H1 (cell line): ENCODE data around the gene MSTO1. TPM values are rescaled to one million over a fixed set of nuclear protein-coding genes. Genes with fewer than 3 reads are reported as not detected.

Source experiments
- CTCF ChIA-PET: fragments of 300-600 bp; sonication (Branson Sonifier 250); formaldehyde crosslinking; loops from one replicate; lab custom pipeline; 2021; ENCODE audit not compliant: partially characterized antibody; lab: Charles Lee
- POLR2A ChIA-PET: fragments of 300-600 bp; sonication (Branson Sonifier 250); formaldehyde crosslinking; loops from one replicate; lab custom pipeline; 2021; ENCODE audit warnings: inconsistent platforms; ENCODE audit not compliant: partially characterized antibody; lab: Charles Lee
- DNase-seq, 2 experiments: peaks; one replicate each; pipeline versions ENCODE4 v3.0.0 to v3.0.0-alpha.2; 2010 to 2022; ENCODE audit warnings: low spot score in 2 of 2, low read depth in 1 of 2, mixed read lengths in 1 of 2
- FAIRE-seq: peaks from 2 replicates; lab custom pipeline; 2011; peaks lifted over from hg19 to GRCh38; lab: Jason Lieb, UNC
- H2AFZ ChIP-seq: 2 replicates; pipeline ENCODE4 v1.8.1; 2012; ENCODE audit warnings: low read length, inconsistent platforms
- H2AK5ac ChIP-seq: 2 replicates; pipeline ENCODE4 v1.6.1; 2013; ENCODE audit warnings: low read depth, low read length
- H2BK120ac ChIP-seq: replicated peaks from 2 replicates; pipeline ENCODE3; 2013; ENCODE audit warnings: low read depth, low read length, inconsistent platforms
- H2BK12ac ChIP-seq: 2 replicates; pipeline ENCODE4 v1.6.1; 2013; ENCODE audit warnings: low read depth, low read length
- H2BK15ac ChIP-seq: 2 replicates; pipeline ENCODE4 v1.6.1; 2013; ENCODE audit warnings: low read length
- H2BK20ac ChIP-seq: 2 replicates; pipeline ENCODE4 v1.6.1; 2013; ENCODE audit warnings: low read length
- H2BK5ac ChIP-seq: 2 replicates; pipeline ENCODE4 v1.6.1; 2013; ENCODE audit warnings: low read depth, low read length
- H3K14ac ChIP-seq: 2 replicates; pipeline ENCODE4 v1.6.1; 2013; ENCODE audit warnings: inconsistent platforms; ENCODE audit not compliant: insufficient read length
- H3K18ac ChIP-seq: 2 replicates; pipeline ENCODE4 v1.6.1; 2013; ENCODE audit warnings: low read length; ENCODE audit errors: extremely low read depth
- H3K23ac ChIP-seq: 2 replicates; pipeline ENCODE4 v1.6.1; 2013; ENCODE audit warnings: inconsistent platforms; ENCODE audit not compliant: insufficient read length
- H3K23me2 ChIP-seq: 2 replicates; pipeline ENCODE4 v1.6.1; 2013; ENCODE audit warnings: low read depth, low read length
- H3K27ac ChIP-seq: 2 replicates; pipeline ENCODE4 v1.6.1; 2011; ENCODE audit warnings: low read depth, low read length, inconsistent platforms
- H3K27me3 ChIP-seq, 4 experiments: replicated peaks in 1 of 4; 1 replicate in 1 of 4; 2 replicates in 3 of 4; pipeline versions ENCODE4 v1.6.1 to v1.8.1; 2011 to 2013; ENCODE audit warnings: low read length in 3 of 4, mild to moderate bottlenecking in 3 of 4, inconsistent platforms in 2 of 4, mixed read lengths in 2 of 4, moderate library complexity in 1 of 4; ENCODE audit not compliant: control insufficient read depth in 3 of 4, insufficient read depth in 3 of 4; ENCODE audit errors: extremely low read depth in 1 of 4
- H3K36me3 ChIP-seq, 4 experiments: 2 replicates each; pipeline versions ENCODE4 v1.6.1 to v1.8.1; 2011 to 2013; ENCODE audit warnings: mild to moderate bottlenecking in 4 of 4, low read length in 3 of 4, moderate library complexity in 2 of 4, control low read depth in 1 of 4, inconsistent platforms in 1 of 4; ENCODE audit not compliant: insufficient read depth in 4 of 4, control insufficient read depth in 2 of 4
- H3K4ac ChIP-seq: replicated peaks from 2 replicates; pipeline ENCODE3; 2013; ENCODE audit warnings: low read length, low read depth, mixed read lengths, inconsistent platforms; ENCODE audit not compliant: insufficient read length
- H3K4me1 ChIP-seq, 4 experiments: replicated peaks in 1 of 4; 1 replicate in 1 of 4; 2 replicates in 3 of 4; pipeline versions ENCODE4 v1.6.1 to v1.8.1; 2011 to 2013; ENCODE audit warnings: low read length in 3 of 4, inconsistent platforms in 2 of 4, mixed read lengths in 1 of 4; ENCODE audit not compliant: insufficient read depth in 4 of 4, control insufficient read depth in 3 of 4
- H3K4me2 ChIP-seq, 2 experiments: 2 replicates each; pipeline versions ENCODE4 v1.6.1 to v1.8.1; 2011 to 2013; ENCODE audit warnings: low read depth in 2 of 2, low read length in 2 of 2, control low read depth in 1 of 2, inconsistent platforms in 1 of 2, mild to moderate bottlenecking in 1 of 2; ENCODE audit not compliant: insufficient read depth in 1 of 2
- H3K4me3 ChIP-seq, 4 experiments: fragments of 200-600, 300-600 bp in 1 of 4; sonication (generic), shearing (Covaris generic), sonication (Bioruptor Twin) in 1 of 4; 2 replicates each; pipeline versions ENCODE4 v1.5.1 to v1.8.1; 2011 to 2016; ENCODE audit warnings: low read length in 4 of 4, low read depth in 3 of 4, control low read depth in 2 of 4, inconsistent platforms in 2 of 4, mild to moderate bottlenecking in 2 of 4, mixed read lengths in 1 of 4, moderate library complexity in 1 of 4; ENCODE audit not compliant: insufficient read depth in 2 of 4; ENCODE audit errors: extremely low read depth in 1 of 4
- H3K56ac ChIP-seq: replicated peaks from 2 replicates; pipeline ENCODE3; 2013; ENCODE audit warnings: low read depth, mild to moderate bottlenecking, mixed read lengths, low read length, inconsistent platforms; ENCODE audit not compliant: insufficient read length
- H3K79me1 ChIP-seq: 2 replicates; pipeline ENCODE4 v1.6.1; 2013; ENCODE audit warnings: low read depth, low read length, control low read depth
- H3K79me2 ChIP-seq, 2 experiments: 2 replicates each; pipeline versions ENCODE4 v1.6.1 to v1.8.1; 2012 to 2013; ENCODE audit warnings: low read length in 2 of 2, mild to moderate bottlenecking in 2 of 2, inconsistent platforms in 1 of 2; ENCODE audit not compliant: insufficient read depth in 2 of 2, control insufficient read depth in 1 of 2
- H3K9ac ChIP-seq, 4 experiments: replicated peaks in 1 of 4; 1 replicate in 1 of 4; 2 replicates in 3 of 4; pipeline versions ENCODE4 v1.6.1 to v1.8.1; 2011 to 2013; ENCODE audit warnings: low read depth in 3 of 4, low read length in 3 of 4, control low read depth in 2 of 4, mild to moderate bottlenecking in 2 of 4, moderate library complexity in 2 of 4, inconsistent platforms in 1 of 4; ENCODE audit errors: extremely low read depth in 1 of 4
- H3K9me3 ChIP-seq, 2 experiments: 2 replicates each; pipeline versions ENCODE4 v1.6.1 to v1.8.1; 2012 to 2013; ENCODE audit warnings: mild to moderate bottlenecking in 2 of 2, moderate library complexity in 2 of 2, control low read depth in 1 of 2, inconsistent platforms in 1 of 2, low read depth in 1 of 2, low read length in 1 of 2, mixed read lengths in 1 of 2; ENCODE audit not compliant: insufficient read depth in 2 of 2
- H4K20me1 ChIP-seq, 2 experiments: replicated peaks in 1 of 2; 2 replicates each; pipeline versions ENCODE3 to v1.8.1; 2011 to 2013; ENCODE audit warnings: inconsistent platforms in 2 of 2, low read length in 2 of 2, mild to moderate bottlenecking in 1 of 2; ENCODE audit not compliant: insufficient read depth in 2 of 2, control insufficient read depth in 1 of 2
- H4K5ac ChIP-seq: 2 replicates; pipeline ENCODE4 v1.6.1; 2013; ENCODE audit warnings: low read length, low read depth, mixed read lengths, inconsistent platforms; ENCODE audit not compliant: insufficient read length
- H4K8ac ChIP-seq: 2 replicates; pipeline ENCODE4 v1.8.0; 2013; ENCODE audit warnings: mild to moderate bottlenecking, moderate library complexity, low read length, inconsistent platforms; ENCODE audit not compliant: insufficient read depth; ENCODE audit errors: extremely low read depth
- H4K91ac ChIP-seq: replicated peaks from 2 replicates; pipeline ENCODE3; 2013; ENCODE audit warnings: low read length, mixed read lengths, inconsistent platforms; ENCODE audit not compliant: insufficient read length
- CHD1 ChIP-seq: IDR thresholded peaks from 2 replicates; pipeline ENCODE4 v1.6.1; 2012; ENCODE audit warnings: low read depth, low read length, improper control_type of control experiment
- CTCF ChIP-seq, 3 experiments: IDR thresholded peaks; 1 replicate in 2 of 3; 2 replicates in 1 of 3; pipeline versions ENCODE4 v1.5.1 to v1.6.1; 2011; ENCODE audit warnings: low read length in 3 of 3, mild to moderate bottlenecking in 3 of 3, inconsistent platforms in 2 of 3, low read depth in 1 of 3, moderate library complexity in 1 of 3; ENCODE audit not compliant: insufficient read depth in 1 of 3; ENCODE audit errors: control extremely low read depth in 1 of 3
- KDM4A ChIP-seq: IDR thresholded peaks from one replicate; pipeline ENCODE4 v1.7.1; 2012; ENCODE audit warnings: low read depth, mild to moderate bottlenecking, moderate library complexity, low read length, inconsistent platforms; ENCODE audit not compliant: severe bottlenecking
- NANOG ChIP-seq: IDR thresholded peaks from 2 replicates; pipeline ENCODE4 v1.6.1; 2011; ENCODE audit warnings: low read length, low read depth, mild to moderate bottlenecking, inconsistent platforms; ENCODE audit not compliant: insufficient read depth, poor library complexity, severe bottlenecking
- RAD21 ChIP-seq, 2 experiments: IDR thresholded peaks in 1 of 2; conservative IDR thresholded peaks in 1 of 2; 2 replicates each; pipeline ENCODE4 v1.6.1; 2011; ENCODE audit warnings: low read depth in 2 of 2, low read length in 2 of 2, improper control_type of control experiment in 1 of 2, inconsistent platforms in 1 of 2, mild to moderate bottlenecking in 1 of 2, moderate library complexity in 1 of 2
- WGBS, 2 experiments: shearing (Covaris generic) in 1 of 2; methylation state at CpG; one replicate each; pipeline versions ENCODE4 v1.1.6 to v1.1.7; 2013 to 2015; ENCODE audit warnings: low lambda C conversion rate in 2 of 2, mixed read lengths in 2 of 2, inconsistent platforms in 1 of 2, low coverage in 1 of 2, missing lambda C conversion rate in 1 of 2; ENCODE audit not compliant: insufficient replicate concordance in 2 of 2, insufficient coverage in 1 of 2, insufficient read length in 1 of 2; ENCODE audit errors: extremely low coverage in 1 of 2, missing lambda C conversion rate in 1 of 2; 5-methylcytosine and 5-hydroxymethylcytosine counted together
- polyA plus RNA-seq, 7 experiments: library from polyadenylated mRNA; depleted of rRNA in 3 of 7; stranded (reverse) in 5 of 7; unstranded in 2 of 7; fragments of >200 nt in 5 of 7; fragments of 200-250 nt in 2 of 7; gene quantifications; 1 replicate in 5 of 7; 2 replicates in 1 of 7; 4 replicates in 1 of 7; pipeline versions ENCODE4 v1.2.1 to v1.2.3, GENCODE V29; 2011 to 2013; ENCODE audit warnings: missing spikeins in 2 of 7, mixed read lengths in 2 of 7
- total RNA-seq: library from RNA; stranded (reverse); fragmentation: NEBNext Ultra II Directional; extraction: Animal tissue kit (Norgen Biotek cat#: 25700); gene quantifications from 2 replicates; pipeline ENCODE4 v1.2.1, GENCODE V29; 2021

The MSTO1 gene
- total and polyA plus RNA-seq, 2 of the 8 experiments (the other 6 are each of a cell fraction or from before 2014, with no cell fraction given) = 40.5 to 51.0 TPM

DNA sequence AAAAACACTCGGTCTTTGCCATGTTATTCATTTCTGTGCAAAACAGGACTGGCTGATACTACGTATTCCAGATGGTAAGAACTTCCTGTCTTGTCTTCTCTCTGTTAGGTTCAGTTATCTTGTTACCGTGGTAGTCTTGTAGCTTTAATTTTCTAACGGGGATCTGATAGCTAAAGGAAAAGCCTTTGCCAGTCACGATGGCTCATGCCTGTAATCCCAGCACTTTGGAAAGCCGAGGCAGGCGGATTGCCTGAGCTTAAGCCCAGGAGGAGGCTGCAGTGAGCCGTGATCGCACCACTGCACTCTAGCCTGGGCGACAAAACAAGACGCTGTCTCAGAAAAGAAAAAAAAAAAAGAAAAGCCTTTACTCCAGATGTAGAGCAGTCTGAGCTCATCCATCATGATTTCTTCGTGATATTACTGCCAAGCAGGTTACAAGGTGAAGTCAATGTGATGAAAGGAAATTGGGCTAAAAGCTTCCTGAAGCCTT lies 11.1 kb upstream of the MSTO1 start:
- no peaks in the 10 kb centered on the region for H4K20me1 ChIP-seq
- H2BK20ac ChIP-seq = no peak overlapping the region
- no peak overlapping the region; a peak in 1 of 7 replicates for H3K9ac ChIP-seq
- H3K18ac ChIP-seq = peak overlapping the region; percentile 24; the same call in 1 of the 2 replicates
- peak; percentile 25 to 51 for DNase-seq
- H3K4me2 ChIP-seq = peak overlapping the region; percentile 44 to 50
- WGBS, 2 experiments = 50% methylated on average over 12 of the region's 12 CpGs; no CpG with 5 or more reads in 1 of the 2 experiments
- no peak overlapping the region for H3K4ac ChIP-seq
- H3K79me2 ChIP-seq = no peaks in the 10 kb centered on the region
- H3K23ac ChIP-seq = no peak overlapping the region
- no peak overlapping the region for H3K56ac ChIP-seq
- H2AFZ ChIP-seq = no peak overlapping the region
- no peaks in the 10 kb centered on the region for H3K36me3 ChIP-seq
- H2BK120ac ChIP-seq = no peak overlapping the region
- ChIA-PET CTCF (interaction anchor here (0.6 to 1.6 kb wide), 2 partner anchors 9 to 186 kb away, joined by 3 to 4 read pairs; no protein-coding TSS in a partner anchor), POLR2A (interaction anchor here (0.8 kb wide), 1 partner anchor 10 kb away, joined by 3 read pairs; no protein-coding TSS in a partner anchor)
- H4K5ac ChIP-seq = no peak overlapping the region
- no peaks in the 10 kb centered on the region for H3K9me3 ChIP-seq
- H2BK12ac ChIP-seq = 0 out of 2 replicates have a peak overlapping the region, but pooled peaks have one; percentile 50
- no peak overlapping the region for H3K14ac ChIP-seq
- no peaks in the 10 kb centered on the region for H3K23me2 ChIP-seq
- FAIRE-seq = no peak
- no peak overlapping the region for H4K8ac ChIP-seq
- H2BK15ac ChIP-seq = no peak overlapping the region
- no peak overlapping the region for H2BK5ac ChIP-seq
- H2AK5ac ChIP-seq = no peak overlapping the region
- no peak overlapping the region for H3K27ac ChIP-seq
- H3K79me1 ChIP-seq = no peaks in the 10 kb centered on the region
- H4K91ac ChIP-seq = no peak overlapping the region
- 0 out of 8 replicates have a peak overlapping the region, but pooled peaks of 1 of the 4 experiments have one; percentile 22 for H3K4me3 ChIP-seq
- TF ChIP-seq CTCF (IDR thresholded peaks at IDR 0.05; ENCODE audit: control extremely low read depth in 1 of 3, insufficient read depth in 1 of 3, low read depth in 1 of 3, low read length in 3 of 3) = peak in 1 of 3 experiments; percentile 7; a peak in 1 of 4 replicates
- no peak for TF ChIP-seq CHD1
- TF ChIP-seq RAD21 (IDR thresholded peaks at IDR 0.05 in 1 of 2, conservative IDR thresholded peaks at IDR 0.05 in 1 of 2; ENCODE audit: low read depth in 2 of 2, low read length in 2 of 2) = peak in 1 of 2 experiments; percentile 15; a peak in 1 of 4 replicates
- no peak for TF ChIP-seq NANOG
- TF ChIP-seq KDM4A = no peak
- H3K4me1 ChIP-seq = peaks cover 0 to 5% (median 0%) of the 10 kb centered on the region in 4 experiments; a peak in 3 of 7 replicates
- no peaks in the 10 kb centered on the region for H3K27me3 ChIP-seq
